ENCODE data around the gene CDC73. TPM values are rescaled to one million over a fixed set of nuclear protein-coding genes. Genes with fewer than 3 reads are reported as not detected.

CDC73 gene
- total and polyA plus RNA-seq, 2 donors (not counting 1 experiment from before 2014, with no cell fraction given), result 18.7 to 69.8 TPM

DNA sequence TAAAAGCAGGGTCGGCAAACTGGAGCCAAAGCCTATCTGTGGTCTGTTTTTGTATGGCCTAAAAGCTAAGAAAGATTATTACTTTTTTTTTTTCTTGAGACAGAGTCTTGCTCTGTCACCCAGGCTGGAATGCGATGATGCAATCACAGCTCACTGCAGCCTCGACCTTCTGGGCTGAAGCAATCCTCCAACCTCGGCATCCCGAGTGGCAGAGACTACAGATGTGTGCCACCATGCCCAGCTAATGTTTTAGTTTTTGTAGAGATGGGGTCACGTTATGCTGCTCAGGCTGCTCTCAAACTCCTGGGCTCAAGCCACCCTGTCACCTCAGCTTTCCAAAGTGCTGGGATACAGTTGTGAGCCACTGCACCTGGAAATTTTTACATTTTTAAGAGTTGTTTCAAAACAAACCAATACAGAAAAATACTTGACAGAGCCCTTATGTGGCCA, 10.2 kb upstream of the CDC73 start:
- Histone ChIP-seq H3K4me3 (replicated peaks in 1 of 4; ENCODE audit: control extremely low read depth in 1 of 4, insufficient read depth in 1 of 4, low read depth in 3 of 4, low read length in 4 of 4) (peak overlapping the region in 1 of 4 experiments; percentile 6), H2AFZ (ENCODE audit: low read length) (peak overlapping the region; percentile 62), H3K4me2 (ENCODE audit: extremely low read depth, insufficient read depth, low read length) (peak overlapping the region; percentile 87), H4K20me1 (ENCODE audit: control insufficient read depth, extremely low read depth, insufficient read depth, low read length) (no peaks in the 10 kb centered on the region), H3K27me3 (ENCODE audit: control insufficient read depth, insufficient read depth, low read length) (no peaks in the 10 kb centered on the region), H3K36me3 (ENCODE audit: control insufficient read depth, insufficient read depth, low read length) (no peaks in the 10 kb centered on the region), H3K79me2 (ENCODE audit: control insufficient read depth, insufficient read depth, low read length) (no peaks in the 10 kb centered on the region), H3K9ac (ENCODE audit: insufficient read depth, low read length) (peak overlapping the region; percentile 41), H3K4me1 (ENCODE audit: control insufficient read depth, extremely low read depth, insufficient read depth, low read length) (peaks cover 28% of the 10 kb centered on the region), H3K9me3 (ENCODE audit: control insufficient read depth, insufficient read depth, low read depth, low read length) (no peaks in the 10 kb centered on the region), H3K27ac (ENCODE audit: insufficient read depth, low read length) (peak overlapping the region; percentile 70)
- no peak for TF ChIP-seq EZH2 (IDR thresholded peaks at IDR 0.05; ENCODE audit: low read length, missing control alignments)
- TF ChIP-seq, protein P1, sequence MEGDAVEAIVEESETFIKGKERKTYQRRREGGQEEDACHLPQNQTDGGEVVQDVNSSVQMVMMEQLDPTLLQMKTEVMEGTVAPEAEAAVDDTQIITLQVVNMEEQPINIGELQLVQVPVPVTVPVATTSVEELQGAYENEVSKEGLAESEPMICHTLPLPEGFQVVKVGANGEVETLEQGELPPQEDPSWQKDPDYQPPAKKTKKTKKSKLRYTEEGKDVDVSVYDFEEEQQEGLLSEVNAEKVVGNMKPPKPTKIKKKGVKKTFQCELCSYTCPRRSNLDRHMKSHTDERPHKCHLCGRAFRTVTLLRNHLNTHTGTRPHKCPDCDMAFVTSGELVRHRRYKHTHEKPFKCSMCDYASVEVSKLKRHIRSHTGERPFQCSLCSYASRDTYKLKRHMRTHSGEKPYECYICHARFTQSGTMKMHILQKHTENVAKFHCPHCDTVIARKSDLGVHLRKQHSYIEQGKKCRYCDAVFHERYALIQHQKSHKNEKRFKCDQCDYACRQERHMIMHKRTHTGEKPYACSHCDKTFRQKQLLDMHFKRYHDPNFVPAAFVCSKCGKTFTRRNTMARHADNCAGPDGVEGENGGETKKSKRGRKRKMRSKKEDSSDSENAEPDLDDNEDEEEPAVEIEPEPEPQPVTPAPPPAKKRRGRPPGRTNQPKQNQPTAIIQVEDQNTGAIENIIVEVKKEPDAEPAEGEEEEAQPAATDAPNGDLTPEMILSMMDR (conservative IDR thresholded peaks at IDR 0.05 in 1 of 2, IDR thresholded peaks at IDR 0.05 in 1 of 2; ENCODE audit: low read depth in 1 of 2, low read length in 2 of 2), result no peak
- peak; percentile 85 to 90 for DNase-seq (ENCODE audit: low read depth in 2 of 2)

DNA sequence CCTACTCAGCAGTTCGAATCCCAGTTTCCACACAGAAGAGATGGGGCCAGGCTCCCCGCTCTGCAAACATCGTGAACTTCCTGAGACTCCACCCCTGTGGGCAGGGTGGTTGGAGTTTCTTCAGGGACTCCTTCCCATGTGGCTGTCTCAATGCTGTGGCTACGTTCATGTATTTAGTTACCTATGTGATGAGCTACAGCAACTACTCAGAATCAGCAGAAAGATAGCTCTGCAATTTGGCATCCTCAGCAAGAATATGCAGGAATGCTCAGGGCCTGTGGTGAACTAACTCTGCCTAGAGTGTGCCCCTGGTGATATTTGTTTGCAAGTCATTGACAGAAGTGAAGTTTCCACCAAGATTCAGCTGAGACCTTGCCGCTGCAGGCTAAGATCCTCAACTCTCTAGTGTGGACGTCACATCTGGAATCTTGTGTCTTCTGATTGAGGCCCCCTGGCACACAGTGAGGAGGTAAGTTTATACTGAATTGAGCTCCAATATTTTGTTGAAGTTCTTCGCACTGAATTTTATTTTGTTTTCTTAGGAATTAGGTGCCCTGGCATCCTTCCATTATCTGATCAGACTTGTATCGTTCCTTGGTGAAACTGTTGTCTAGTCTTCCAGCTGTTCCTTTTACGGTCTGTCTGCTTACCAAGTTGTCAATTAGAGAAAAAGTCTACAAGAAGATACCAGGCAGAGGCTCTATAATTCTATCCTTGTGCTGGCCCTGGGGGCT, 8.4 kb upstream of the CDC73 start:
- Histone ChIP-seq H2AFZ (ENCODE audit: low read length) (no peak overlapping the region), H3K4me3 (replicated peaks in 1 of 4; ENCODE audit: control extremely low read depth in 1 of 4, insufficient read depth in 1 of 4, low read depth in 3 of 4, low read length in 4 of 4) (no peak overlapping the region)

DNA sequence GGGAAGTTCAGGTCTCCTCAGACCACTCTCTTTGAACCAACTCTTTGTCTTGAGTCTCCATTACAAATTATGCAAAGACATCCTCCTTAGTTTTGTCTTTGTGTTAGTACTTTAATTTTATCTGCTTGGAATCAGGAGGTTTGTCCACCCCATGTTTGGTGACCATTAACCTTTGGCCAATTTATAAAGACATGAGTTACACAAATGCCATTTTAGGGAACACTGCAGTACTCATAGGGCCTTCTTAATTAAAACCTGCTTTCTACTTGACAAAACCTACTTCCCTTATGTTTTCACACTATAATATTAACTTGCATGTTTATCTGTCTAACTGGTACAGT, 7.9 kb upstream of the CDC73 start:
- no peak overlapping the region for H3K4me2 ChIP-seq (ENCODE audit: extremely low read depth, insufficient read depth, low read length)
- TF ChIP-seq, protein P1 (conservative IDR thresholded peaks at IDR 0.05 in 1 of 2, IDR thresholded peaks at IDR 0.05 in 1 of 2; ENCODE audit: low read depth in 1 of 2, low read length in 2 of 2), result no peak
- no peak for TF ChIP-seq EZH2 (IDR thresholded peaks at IDR 0.05; ENCODE audit: low read length, missing control alignments)

More for the DNA sequence above, 8.4 kb upstream of the CDC73 start:
- Histone ChIP-seq H3K9ac (ENCODE audit: insufficient read depth, low read length) (no peak overlapping the region), H3K27ac (ENCODE audit: insufficient read depth, low read length) (no peak overlapping the region), H4K20me1 (ENCODE audit: control insufficient read depth, extremely low read depth, insufficient read depth, low read length) (no peaks in the 10 kb centered on the region), H3K79me2 (ENCODE audit: control insufficient read depth, insufficient read depth, low read length) (no peaks in the 10 kb centered on the region), H3K27me3 (ENCODE audit: control insufficient read depth, insufficient read depth, low read length) (no peaks in the 10 kb centered on the region), H3K4me1 (ENCODE audit: control insufficient read depth, extremely low read depth, insufficient read depth, low read length) (peaks cover 28% of the 10 kb centered on the region), H3K36me3 (ENCODE audit: control insufficient read depth, insufficient read depth, low read length) (no peaks in the 10 kb centered on the region), H3K9me3 (ENCODE audit: control insufficient read depth, insufficient read depth, low read depth, low read length) (no peaks in the 10 kb centered on the region), H3K4me2 (ENCODE audit: extremely low read depth, insufficient read depth, low read length) (no peak overlapping the region)
- DNase-seq (ENCODE audit: low read depth in 2 of 2), result no peak
- no peak for TF ChIP-seq EZH2 (IDR thresholded peaks at IDR 0.05; ENCODE audit: low read length, missing control alignments)
- TF ChIP-seq, protein P1 (conservative IDR thresholded peaks at IDR 0.05 in 1 of 2, IDR thresholded peaks at IDR 0.05 in 1 of 2; ENCODE audit: low read depth in 1 of 2, low read length in 2 of 2), result no peak

More for the DNA sequence above, 7.9 kb upstream of the CDC73 start:
- H3K36me3 ChIP-seq (ENCODE audit: control insufficient read depth, insufficient read depth, low read length), result no peaks in the 10 kb centered on the region
- peak overlapping the region in 1 of 4 experiments; percentile 62 for H3K4me3 ChIP-seq (replicated peaks in 1 of 4; ENCODE audit: control extremely low read depth in 1 of 4, insufficient read depth in 1 of 4, low read depth in 3 of 4, low read length in 4 of 4)
- no peak overlapping the region for H3K27ac ChIP-seq (ENCODE audit: insufficient read depth, low read length)
- peak in 1 of 2 donors; percentile 46 for DNase-seq (ENCODE audit: low read depth in 2 of 2)
- H3K9ac ChIP-seq (ENCODE audit: insufficient read depth, low read length), result no peak overlapping the region
- H3K9me3 ChIP-seq (ENCODE audit: control insufficient read depth, insufficient read depth, low read depth, low read length), result no peaks in the 10 kb centered on the region
- H3K27me3 ChIP-seq (ENCODE audit: control insufficient read depth, insufficient read depth, low read length), result no peaks in the 10 kb centered on the region
- H4K20me1 ChIP-seq (ENCODE audit: control insufficient read depth, extremely low read depth, insufficient read depth, low read length), result no peaks in the 10 kb centered on the region
- no peaks in the 10 kb centered on the region for H3K79me2 ChIP-seq (ENCODE audit: control insufficient read depth, insufficient read depth, low read length)
- H2AFZ ChIP-seq (ENCODE audit: low read length), result no peak overlapping the region
- H3K4me1 ChIP-seq (ENCODE audit: control insufficient read depth, extremely low read depth, insufficient read depth, low read length), result peaks cover 28% of the 10 kb centered on the region
